ENCODE results near the gene SLC27A2. TPM values are rescaled to one million over a fixed set of nuclear protein-coding genes. Genes with fewer than 3 reads are reported as not detected.

SLC27A2 gene
- total RNA-seq, 1 experiment from 2014 or later, result not detected

GRCh38 chr15:50192164-50192563 is 10.2 kb downstream of the SLC27A2 start:
- H3K27ac ChIP-seq, result no peak overlapping the region
- no peak for DNase-seq
- no peaks in the 10 kb centered on the region for H3K36me3 ChIP-seq
- no peaks in the 10 kb centered on the region for H3K27me3 ChIP-seq
- H3K9me3 ChIP-seq (replicated peaks), result no peaks in the 10 kb centered on the region
- no peaks in the 10 kb centered on the region for H3K4me1 ChIP-seq
- H3K4me3 ChIP-seq, result no peak overlapping the region

GRCh38 chr15:50192926-50193620 is 11.1 kb downstream of the SLC27A2 start:
- DNase-seq, result peak in 1 of 2 experiments; percentile 5
- H3K4me3 ChIP-seq, result no peak overlapping the region
- H3K9me3 ChIP-seq (replicated peaks), result no peaks in the 10 kb centered on the region
- H3K27ac ChIP-seq, result no peak overlapping the region
- no peaks in the 10 kb centered on the region for H3K27me3 ChIP-seq
- H3K36me3 ChIP-seq, result no peaks in the 10 kb centered on the region
- no peaks in the 10 kb centered on the region for H3K4me1 ChIP-seq

GRCh38 chr15:50202003-50202402 is 20.0 kb downstream of the SLC27A2 start:
- Histone ChIP-seq H3K9me3 (replicated peaks) (no peaks in the 10 kb centered on the region), H3K4me3 (no peak overlapping the region), H3K27me3 (no peaks in the 10 kb centered on the region), H3K4me1 (no peaks in the 10 kb centered on the region), H3K27ac (no peak overlapping the region), H3K36me3 (no peaks in the 10 kb centered on the region)
- DNase-seq, result no peak

GRCh38 chr15:50206020-50206419 is 24.0 kb downstream of the SLC27A2 start:
- no peak for DNase-seq
- H3K36me3 ChIP-seq, result no peaks in the 10 kb centered on the region
- peaks cover 4% of the 10 kb centered on the region; the same call in 1 of the 2 replicates for H3K4me1 ChIP-seq
- H3K27ac ChIP-seq, result no peak overlapping the region
- no peak overlapping the region for H3K4me3 ChIP-seq
- no peaks in the 10 kb centered on the region for H3K27me3 ChIP-seq
- H3K9me3 ChIP-seq (replicated peaks), result no peaks in the 10 kb centered on the region

- Histone ChIP-seq H3K4me1 (peaks cover 4% of the 10 kb centered on the region; the same call in 1 of the 2 replicates), H3K27ac (no peak overlapping the region), H3K27me3 (no peaks in the 10 kb centered on the region), H3K36me3 (no peaks in the 10 kb centered on the region), H3K4me3 (no peak overlapping the region), H3K9me3 (replicated peaks) (0 out of 2 replicates have a peak, but pooled peaks cover 8% of the 10 kb centered on the region)
- DNase-seq, result no peak
These were observed 27.8 kb downstream of the SLC27A2 start for GRCh38 chr15:50209809-50210208.

GRCh38 chr15:50210462-50211157 is 28.6 kb downstream of the SLC27A2 start:
- Histone ChIP-seq H3K9me3 (replicated peaks) (0 out of 2 replicates have a peak, but pooled peaks cover 8% of the 10 kb centered on the region), H3K27me3 (no peaks in the 10 kb centered on the region), H3K4me3 (no peak overlapping the region), H3K27ac (no peak overlapping the region), H3K36me3 (no peaks in the 10 kb centered on the region), H3K4me1 (peaks cover 4% of the 10 kb centered on the region; the same call in 1 of the 2 replicates)
- no peak for DNase-seq

GRCh38 chr15:50218291-50218690 is 36.3 kb downstream of the SLC27A2 start:
- no peak for DNase-seq
- no peaks in the 10 kb centered on the region for H3K9me3 ChIP-seq (replicated peaks)
- H3K4me1 ChIP-seq, result peaks cover 25% of the 10 kb centered on the region
- H3K27ac ChIP-seq, result no peak overlapping the region; the same call in 1 of the 2 replicates
- no peak overlapping the region for H3K4me3 ChIP-seq
- H3K36me3 ChIP-seq, result no peaks in the 10 kb centered on the region
- H3K27me3 ChIP-seq, result no peaks in the 10 kb centered on the region

GRCh38 chr15:50218691-50219090 is 36.7 kb downstream of the SLC27A2 start:
- no peak for DNase-seq
- H3K27me3 ChIP-seq, result no peaks in the 10 kb centered on the region
- H3K4me1 ChIP-seq, result peaks cover 25% of the 10 kb centered on the region
- H3K27ac ChIP-seq, result no peak overlapping the region; the same call in 1 of the 2 replicates
- no peak overlapping the region for H3K4me3 ChIP-seq
- no peaks in the 10 kb centered on the region for H3K9me3 ChIP-seq (replicated peaks)
- no peaks in the 10 kb centered on the region for H3K36me3 ChIP-seq

- H3K36me3 ChIP-seq, result no peaks in the 10 kb centered on the region
- H3K27me3 ChIP-seq, result no peaks in the 10 kb centered on the region
- no peak overlapping the region for H3K4me3 ChIP-seq
- DNase-seq, result peak in 1 of 2 experiments; percentile 23
- no peak overlapping the region for H3K27ac ChIP-seq
- H3K9me3 ChIP-seq (replicated peaks), result no peaks in the 10 kb centered on the region
- peaks cover 25% of the 10 kb centered on the region for H3K4me1 ChIP-seq
These were observed 37.8 kb downstream of the SLC27A2 start for GRCh38 chr15:50219820-50220219.

GRCh38 chr15:50222181-50222580 is 40.2 kb downstream of the SLC27A2 start:
- Histone ChIP-seq H3K4me3 (no peak overlapping the region), H3K9me3 (replicated peaks) (no peaks in the 10 kb centered on the region), H3K36me3 (no peaks in the 10 kb centered on the region), H3K27ac (0 out of 2 replicates have a peak overlapping the region, but pooled peaks have one; percentile 21), H3K27me3 (no peaks in the 10 kb centered on the region), H3K4me1 (peaks cover 32% of the 10 kb centered on the region)
- DNase-seq, result no peak

GRCh38 chr15:50224606-50225005 is 42.6 kb downstream of the SLC27A2 start:
- Histone ChIP-seq H3K9me3 (replicated peaks) (no peaks in the 10 kb centered on the region), H3K27ac (no peak overlapping the region), H3K4me1 (peaks cover 22% of the 10 kb centered on the region), H3K4me3 (no peak overlapping the region), H3K36me3 (no peaks in the 10 kb centered on the region), H3K27me3 (no peaks in the 10 kb centered on the region)
- DNase-seq, result no peak

GRCh38 chr15:50225057-50225456 is 43.1 kb downstream of the SLC27A2 start:
- no peaks in the 10 kb centered on the region for H3K9me3 ChIP-seq (replicated peaks)
- H3K4me3 ChIP-seq, result no peak overlapping the region
- H3K36me3 ChIP-seq, result no peaks in the 10 kb centered on the region
- no peak for DNase-seq
- H3K27ac ChIP-seq, result no peak overlapping the region
- H3K27me3 ChIP-seq, result no peaks in the 10 kb centered on the region
- peaks cover 20% of the 10 kb centered on the region for H3K4me1 ChIP-seq

GRCh38 chr15:50225938-50226337 is 43.9 kb downstream of the SLC27A2 start:
- no peaks in the 10 kb centered on the region for H3K9me3 ChIP-seq (replicated peaks)
- DNase-seq, result no peak
- no peaks in the 10 kb centered on the region for H3K27me3 ChIP-seq
- no peak overlapping the region for H3K27ac ChIP-seq
- no peaks in the 10 kb centered on the region for H3K36me3 ChIP-seq
- H3K4me3 ChIP-seq, result no peak overlapping the region
- H3K4me1 ChIP-seq, result peaks cover 20% of the 10 kb centered on the region

- H3K4me3 ChIP-seq, result no peak overlapping the region
- H3K36me3 ChIP-seq, result no peaks in the 10 kb centered on the region
- DNase-seq, result peak; percentile 18 to 43
- H3K27me3 ChIP-seq, result no peaks in the 10 kb centered on the region
- peaks cover 19% of the 10 kb centered on the region for H3K4me1 ChIP-seq
- peak overlapping the region; percentile 51 for H3K27ac ChIP-seq
- no peaks in the 10 kb centered on the region for H3K9me3 ChIP-seq (replicated peaks)
These were observed 45.1 kb downstream of the SLC27A2 start for GRCh38 chr15:50227076-50227475.

GRCh38 chr15:50228866-50229265 is 46.9 kb downstream of the SLC27A2 start:
- no peaks in the 10 kb centered on the region for H3K9me3 ChIP-seq (replicated peaks)
- DNase-seq, result no peak
- H3K4me3 ChIP-seq, result no peak overlapping the region
- H3K27me3 ChIP-seq, result no peaks in the 10 kb centered on the region
- no peaks in the 10 kb centered on the region for H3K36me3 ChIP-seq
- H3K27ac ChIP-seq, result no peak overlapping the region
- peaks cover 11% of the 10 kb centered on the region for H3K4me1 ChIP-seq
